Hypothalamus (tissue), 51 donors: Measurements from ENCODE around the gene APBA2.
"Not testable (repeated sequence)": the region's sequence is repeated elsewhere in the genome, so short reads cannot be mapped to it uniquely, and the experiment has no call there.

Experiments
- DNase-seq, 51 donors: peaks; one replicate each; lab custom pipeline; 2025; lab: John Stamatoyannopoulos, UW

The APBA2 gene

DNA sequence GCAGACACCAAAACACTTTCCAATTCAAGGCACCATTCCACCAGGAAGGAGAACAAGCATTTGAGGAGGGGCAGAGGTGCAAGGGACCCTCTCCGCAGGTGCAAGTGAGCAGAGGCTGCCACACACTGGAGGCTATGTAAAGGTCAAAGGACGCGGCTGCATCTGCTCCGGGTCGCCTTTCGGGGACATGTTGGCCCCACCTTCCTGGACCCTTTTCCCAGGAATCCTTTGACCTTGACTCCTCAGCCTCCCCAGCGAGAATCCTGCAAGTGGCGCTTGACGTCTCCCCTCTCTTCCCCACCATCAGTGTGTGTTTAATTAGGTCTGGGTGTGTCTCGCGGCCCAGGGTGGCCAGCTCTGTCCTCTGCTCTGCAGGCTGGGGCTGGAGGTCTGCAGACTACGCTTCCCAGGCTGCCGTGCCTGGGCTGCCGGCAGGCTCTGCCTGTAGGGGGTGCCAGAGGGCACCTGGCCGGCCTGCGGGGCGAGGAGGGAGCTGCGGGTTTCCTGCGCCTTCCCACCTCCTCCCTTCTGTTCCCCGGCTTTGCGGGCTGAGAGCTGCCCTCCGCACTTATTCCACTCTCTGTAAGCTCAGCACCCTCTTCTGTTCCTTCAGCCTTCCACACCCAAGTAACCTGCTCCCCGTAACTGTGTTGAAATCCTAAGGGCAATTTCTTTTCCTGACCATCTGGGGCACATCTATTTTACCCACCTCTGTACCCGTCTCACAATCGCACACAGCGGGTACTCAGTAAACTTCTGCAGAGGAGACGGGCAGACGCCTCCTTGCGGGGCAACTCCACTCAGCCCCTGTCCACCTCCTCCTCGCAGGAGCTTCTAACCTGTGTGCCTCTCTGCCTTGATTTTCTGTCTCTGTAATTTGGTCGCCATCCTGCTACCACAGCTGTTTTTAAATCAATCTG is 254.0 kb downstream of the APBA2 start:
- peak in 29 of 51 donors; percentile 6 to 68 (median 26) for DNase-seq

DNA sequence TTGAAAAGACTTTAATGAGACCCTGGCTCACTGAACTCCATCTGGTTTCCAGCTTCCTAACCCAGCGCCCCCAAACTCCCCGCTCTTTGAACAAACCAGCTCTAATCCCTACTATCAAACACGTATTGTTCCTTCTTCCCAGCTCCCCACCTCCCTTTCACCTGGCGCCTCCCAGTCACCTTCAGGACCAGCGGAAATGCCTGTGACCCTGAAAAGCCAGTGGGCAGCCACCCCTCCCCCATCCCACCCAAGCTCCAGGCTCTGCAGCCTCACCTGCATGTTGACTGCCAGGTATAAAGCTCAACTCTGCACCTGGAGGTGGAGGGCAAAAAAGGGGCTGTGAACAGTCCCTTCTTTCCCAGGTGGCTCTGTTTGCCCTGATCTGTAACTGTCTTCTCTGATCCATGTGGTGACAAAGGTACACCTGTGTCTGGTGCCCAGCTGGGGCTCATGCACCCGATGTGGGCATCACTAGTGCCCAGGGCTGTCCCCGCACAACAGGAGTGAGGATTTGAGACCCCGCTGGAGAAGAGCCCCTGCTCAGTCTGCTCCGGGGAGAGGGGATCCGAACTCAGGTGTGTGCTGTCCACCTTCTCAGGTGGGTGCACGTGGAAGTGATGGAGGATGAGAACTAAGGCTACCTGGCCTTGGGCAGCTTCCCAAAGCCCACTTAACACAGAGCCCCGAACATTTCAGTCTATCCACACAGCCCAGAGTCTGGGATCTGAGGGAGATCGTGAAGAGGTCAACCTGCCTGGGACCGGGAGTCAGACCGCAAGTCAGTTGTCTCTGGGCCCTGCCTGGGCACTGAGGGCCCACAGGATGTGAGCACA is 254.9 kb downstream of the APBA2 start:
- no peak for DNase-seq

DNA sequence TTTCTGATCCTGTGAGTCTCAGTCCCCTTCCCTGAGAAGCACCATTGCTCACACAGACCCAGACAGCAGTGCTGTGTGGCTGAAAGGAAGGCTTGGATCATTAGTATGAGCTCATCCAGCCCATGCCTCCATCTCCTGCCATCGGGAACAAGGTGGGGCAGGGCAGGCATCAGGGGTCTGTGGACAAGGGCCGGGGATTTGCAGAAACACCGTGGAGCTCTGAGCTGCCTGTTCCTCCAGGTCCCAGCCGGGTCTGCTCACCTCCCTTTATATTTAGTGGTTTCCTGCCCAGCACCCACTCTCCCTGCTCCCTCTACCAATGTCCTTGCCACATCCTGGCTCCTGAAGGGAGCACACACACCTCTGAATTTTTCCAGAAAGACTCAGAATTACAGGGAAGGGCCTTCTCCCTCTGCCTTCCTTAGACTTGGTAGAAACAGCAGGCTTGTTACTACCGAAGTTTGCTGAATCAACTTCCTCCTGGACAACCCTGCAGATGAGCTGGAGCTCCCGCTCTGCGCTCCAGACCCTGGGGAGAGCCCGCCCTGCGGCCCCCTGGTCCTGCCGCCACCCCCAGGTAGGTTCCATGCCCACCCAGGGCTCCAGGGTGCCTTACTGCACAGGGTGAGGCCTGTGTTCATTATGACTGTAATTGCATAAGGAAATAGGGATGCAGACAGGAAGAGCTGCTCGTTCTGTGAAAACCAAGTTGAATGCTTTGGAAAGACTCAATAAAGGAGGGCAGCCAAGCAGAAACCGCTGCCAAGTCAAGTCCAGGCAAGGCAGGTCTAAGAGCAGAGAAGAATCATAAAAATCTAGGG is 255.7 kb downstream of the APBA2 start:
- DNase-seq, result no peak

DNA sequence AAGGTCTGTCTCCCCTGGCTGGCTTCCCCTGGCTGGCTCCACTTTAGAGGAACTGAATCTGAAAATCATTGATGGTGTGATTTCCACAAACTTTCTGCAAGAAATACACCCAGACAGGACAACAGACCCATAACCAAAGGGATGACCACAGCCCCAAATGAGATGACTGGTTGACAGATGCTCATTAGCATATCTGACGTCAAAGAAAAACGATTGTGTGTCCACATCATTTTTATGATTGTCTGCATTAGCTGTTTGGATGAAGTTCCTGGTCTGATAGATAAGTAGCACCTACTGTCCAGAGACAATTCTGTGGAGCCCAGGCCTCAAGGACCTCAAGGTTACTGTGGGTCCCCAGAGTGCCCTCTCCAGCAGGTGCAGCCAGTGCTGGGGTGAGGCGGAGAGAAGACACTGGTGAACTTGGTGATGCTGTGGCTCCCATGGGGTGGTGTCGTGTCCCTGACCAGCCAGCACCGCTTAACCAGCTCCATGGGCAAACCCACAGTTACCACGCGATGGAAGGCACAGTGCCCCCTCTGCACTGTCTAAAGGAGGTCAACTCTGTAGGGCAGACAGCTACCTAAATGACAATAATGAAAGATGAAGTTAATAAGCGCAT is 256.5 kb downstream of the APBA2 start:
- no peak for DNase-seq

DNA sequence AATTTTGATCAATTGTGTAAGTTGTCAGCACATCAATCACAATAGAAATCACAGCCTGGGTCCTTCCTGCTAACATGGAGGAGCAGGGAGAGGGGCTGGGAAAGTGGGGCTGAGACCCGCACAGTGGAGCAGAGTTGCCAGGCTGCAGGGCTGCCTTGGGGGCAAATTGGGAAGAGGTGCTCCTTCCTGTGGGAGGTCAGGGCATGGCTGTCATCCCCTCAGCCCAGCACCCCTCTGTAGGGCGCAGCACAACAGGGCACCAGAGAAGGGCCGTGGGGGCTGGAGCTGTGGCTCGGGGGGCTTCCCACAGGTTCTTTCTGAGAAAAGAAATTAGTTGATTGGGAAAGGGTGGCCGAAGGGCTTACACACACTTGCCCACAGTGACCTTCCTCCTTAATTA is 257.5 kb downstream of the APBA2 start:
- DNase-seq, result no peak

DNA sequence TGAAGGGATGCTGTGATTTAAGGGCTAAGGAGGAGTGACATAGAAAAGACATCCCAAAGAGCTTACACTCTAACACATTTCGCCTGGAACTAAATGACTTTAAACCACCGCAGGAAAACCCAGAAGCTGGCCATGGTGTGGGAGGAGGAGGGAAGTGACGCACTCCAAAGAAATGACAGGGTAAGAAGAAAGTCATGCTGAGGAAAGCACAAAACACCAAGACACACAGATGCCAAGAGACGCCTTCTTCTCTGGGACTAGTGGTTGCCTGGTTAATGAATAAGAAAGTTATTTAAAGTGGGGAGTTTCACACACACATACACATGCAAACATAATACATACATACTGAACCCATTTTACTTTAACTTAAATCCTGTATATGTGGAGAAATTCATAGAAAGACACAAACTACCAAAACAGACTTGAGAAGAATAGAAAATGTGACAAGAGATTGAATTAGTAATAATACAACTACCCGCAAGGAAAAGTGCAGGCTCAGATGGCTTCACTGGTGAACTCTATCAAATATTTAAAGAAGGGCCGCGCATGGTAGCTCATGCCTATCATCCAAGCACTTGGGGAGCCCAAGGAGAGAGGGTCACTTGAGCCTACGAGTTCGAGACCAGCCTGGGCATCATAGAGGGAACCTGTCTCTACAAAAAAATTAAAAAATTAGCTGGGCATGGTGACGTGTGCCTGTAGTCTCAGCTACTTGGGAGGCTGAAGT is 258.3 kb downstream of the APBA2 start:
- no peak for DNase-seq

DNA sequence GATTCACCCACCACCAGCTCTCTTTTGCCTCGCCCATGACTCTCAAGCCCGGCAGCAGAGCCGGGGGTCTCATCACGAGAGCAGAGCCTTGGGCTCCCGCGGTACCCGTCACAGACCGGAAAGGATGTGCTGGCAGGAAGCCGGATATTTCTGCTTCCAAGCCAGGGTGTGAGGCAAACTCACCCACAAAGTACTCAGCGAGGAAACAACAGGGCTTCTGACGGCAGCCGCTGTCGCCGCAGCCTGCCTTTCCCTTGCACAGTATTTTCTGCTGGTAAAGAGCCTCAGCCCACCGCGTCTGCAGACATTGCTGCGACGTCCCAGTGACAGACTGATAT is 263.9 kb downstream of the APBA2 start:
- no peak for DNase-seq

DNA sequence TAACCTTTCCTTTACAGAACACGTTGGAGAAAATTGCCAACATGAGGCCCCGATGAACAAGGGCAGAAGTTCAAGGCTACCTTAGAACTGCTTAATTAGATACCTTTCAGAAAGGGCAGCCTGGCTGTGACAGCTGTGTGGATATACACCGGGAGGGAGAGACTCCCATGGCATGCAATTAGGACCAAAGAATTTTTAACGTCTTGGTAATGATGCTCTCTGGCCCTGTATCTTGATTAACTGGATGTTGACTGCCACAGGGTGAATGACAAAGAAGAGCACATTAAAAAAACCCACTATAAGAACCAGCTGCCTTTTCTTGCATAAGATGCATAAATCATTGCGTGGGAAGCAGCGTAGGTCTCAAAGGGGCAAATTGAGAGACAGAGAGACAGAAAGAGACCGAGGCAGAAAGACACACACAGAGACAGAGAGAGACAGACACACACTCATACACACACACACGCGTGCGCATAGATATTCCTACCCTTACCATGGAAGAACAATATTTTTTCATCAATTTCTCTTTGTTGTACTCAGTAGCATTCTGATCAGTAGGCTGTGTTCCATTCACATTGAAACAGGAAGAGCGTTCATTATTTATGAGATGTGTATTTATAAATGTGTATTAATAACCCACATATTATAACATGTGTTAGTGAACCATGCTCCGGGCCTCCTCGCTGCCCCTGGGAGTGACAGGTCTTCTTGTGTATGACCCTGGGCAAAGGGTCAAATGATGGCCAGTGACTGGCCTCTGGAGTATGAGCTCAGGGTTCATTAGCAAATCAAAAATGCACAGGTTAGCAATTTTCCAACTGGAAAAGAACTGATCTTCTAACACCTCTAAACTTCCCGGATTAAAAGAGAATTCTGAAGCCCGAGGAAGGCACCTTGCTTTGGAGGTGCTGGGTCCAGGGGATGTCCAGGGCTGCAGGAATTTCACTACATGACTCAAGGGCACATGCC is 265.0 kb downstream of the APBA2 start:
- no peak for DNase-seq

DNA sequence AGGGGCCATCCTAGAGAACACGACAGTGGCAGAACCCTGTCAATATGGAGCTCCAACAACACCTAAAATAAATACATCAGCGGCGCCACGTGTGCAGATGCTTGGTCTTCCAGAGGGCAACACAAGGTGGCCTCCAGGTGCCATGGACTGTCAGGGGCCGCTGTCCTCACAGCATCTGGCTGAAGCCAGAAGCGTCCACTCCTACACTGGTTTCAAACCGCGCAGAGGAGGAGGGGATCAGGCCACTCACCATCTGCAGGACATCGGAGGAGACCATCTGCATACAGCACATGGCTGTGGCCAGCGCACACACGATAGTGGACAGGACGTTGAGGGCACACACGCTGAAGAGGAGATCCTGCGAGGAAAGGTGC is 265.7 kb downstream of the APBA2 start:
- no peak for DNase-seq

DNA sequence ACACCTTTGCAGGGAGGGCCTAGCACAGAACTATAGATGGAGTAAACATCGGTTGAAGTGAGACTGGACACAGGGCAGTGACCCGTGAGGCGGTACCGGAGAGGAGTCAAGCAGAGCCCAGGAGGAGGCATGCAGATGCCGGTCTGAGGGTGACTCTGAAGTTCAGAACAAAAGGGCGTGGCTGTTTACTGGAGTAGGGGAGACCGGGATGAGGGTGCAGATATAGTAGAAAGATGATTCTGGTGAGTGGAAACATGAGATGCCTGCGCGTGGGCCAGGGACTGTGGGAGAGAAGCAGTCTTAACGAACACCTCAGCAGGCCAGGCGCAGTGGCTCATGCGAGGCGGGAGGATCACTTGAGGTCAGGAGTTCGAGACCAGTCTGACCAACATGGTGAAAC is 270.7 kb downstream of the APBA2 start:
- DNase-seq, result no peak

DNA sequence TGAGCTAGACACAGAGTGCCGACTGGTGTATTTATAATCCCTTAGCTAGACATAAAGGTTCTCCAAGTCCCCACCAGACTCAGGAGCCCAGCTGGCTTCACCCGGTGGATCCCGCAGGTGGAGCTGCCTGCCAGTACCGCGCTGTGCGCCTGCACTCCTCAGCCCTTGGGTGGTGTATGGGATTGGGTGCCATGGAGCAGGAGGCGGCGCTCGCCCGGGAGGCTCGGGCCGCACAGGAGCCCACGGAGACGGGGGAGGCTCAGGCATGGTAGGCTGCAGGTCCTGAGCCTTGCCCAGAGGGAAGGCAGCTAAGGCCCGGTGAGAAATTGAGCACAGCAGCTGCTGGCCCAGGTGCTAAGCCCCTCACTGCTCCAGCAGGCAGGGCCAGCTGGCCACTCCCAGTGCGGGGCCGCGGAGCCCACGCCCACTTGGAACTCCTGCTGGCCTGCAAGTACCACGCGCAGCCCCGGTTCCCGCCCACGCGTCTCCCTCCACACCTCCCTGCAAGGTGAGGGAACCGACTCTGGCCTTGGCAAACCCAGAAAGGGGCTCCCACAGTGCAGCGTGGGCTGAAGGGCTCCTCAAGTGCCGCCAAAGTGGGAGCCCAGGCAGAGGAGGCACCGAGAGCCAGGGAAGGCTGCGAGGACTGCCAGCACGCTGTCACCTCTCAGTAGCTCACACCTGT is 274.1 kb downstream of the APBA2 start:
- no peak for DNase-seq

DNA sequence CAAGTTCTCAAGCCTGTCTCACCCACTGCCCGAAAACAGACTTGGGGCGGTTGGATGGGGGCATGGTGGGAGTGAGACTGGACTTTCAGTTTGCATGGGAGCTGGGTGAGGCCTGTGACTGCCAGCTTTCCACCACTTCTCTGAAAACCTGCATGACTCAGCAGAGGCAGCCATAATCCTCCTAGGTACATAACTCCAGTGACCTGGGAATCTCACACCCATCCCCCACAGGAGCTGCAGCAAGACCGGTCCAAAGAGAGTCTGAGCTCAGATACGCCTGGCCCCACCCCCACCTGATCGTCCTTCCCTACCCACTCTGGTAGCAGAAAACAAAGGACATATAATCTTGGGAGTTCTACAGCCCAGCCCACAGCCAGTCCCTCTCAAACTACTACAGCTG is 276.6 kb downstream of the APBA2 start:
- DNase-seq, result no peak

DNA sequence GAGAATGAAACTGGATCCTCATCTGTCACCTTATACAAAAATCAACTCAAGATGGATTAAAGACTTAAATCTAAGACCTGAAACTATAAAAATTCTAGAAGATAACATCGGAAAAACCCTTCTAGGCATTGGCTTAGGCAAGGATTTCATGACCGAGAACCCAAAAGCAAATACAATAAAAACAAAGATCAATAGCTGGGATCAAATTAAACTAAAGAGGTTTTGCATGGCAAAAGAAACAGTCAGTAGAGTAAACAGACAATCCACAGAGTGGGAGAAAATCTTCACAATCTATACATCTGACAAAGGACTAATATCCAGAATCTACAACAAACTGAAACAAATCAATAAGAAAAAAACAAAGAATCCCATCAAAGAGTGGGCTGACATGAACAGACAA is 281.3 kb downstream of the APBA2 start:
- not testable (repeated sequence) for DNase-seq
